HG03565 (cell line): ENCODE data around the gene FAM241A.
"Not testable (repeated sequence)": the region's sequence is repeated elsewhere in the genome, so short reads cannot be mapped to it uniquely, and the experiment has no call there.

Experiments
- ATAC-seq: cut with Tn5 transposase; IDR thresholded peaks from one replicate; pipeline ENCODE4 v1.9.1; 2021; ENCODE audit warnings: mild to moderate bottlenecking, moderate library complexity; ENCODE audit not compliant: unreplicated experiment

Gene FAM241A

DNA sequence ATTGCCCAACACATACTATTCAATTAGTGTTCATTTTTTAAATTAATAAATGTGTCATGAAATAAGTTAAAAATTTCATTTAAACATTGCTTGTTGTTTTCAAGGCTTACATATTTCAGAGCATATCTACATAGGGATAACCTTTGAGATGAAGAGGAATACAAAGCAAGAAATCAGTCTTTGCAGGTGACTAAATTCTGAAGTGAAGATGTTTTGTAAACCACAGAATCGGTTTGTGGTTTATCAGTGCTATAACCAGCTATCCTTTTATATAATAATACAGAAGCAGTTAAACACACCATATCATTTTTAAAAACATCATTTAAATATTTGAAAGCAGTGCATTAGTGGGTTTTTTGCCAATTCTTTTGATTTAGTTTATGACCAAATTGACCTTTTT lies 26.9 kb downstream of the FAM241A start:
- ATAC-seq: peak; percentile 53

DNA sequence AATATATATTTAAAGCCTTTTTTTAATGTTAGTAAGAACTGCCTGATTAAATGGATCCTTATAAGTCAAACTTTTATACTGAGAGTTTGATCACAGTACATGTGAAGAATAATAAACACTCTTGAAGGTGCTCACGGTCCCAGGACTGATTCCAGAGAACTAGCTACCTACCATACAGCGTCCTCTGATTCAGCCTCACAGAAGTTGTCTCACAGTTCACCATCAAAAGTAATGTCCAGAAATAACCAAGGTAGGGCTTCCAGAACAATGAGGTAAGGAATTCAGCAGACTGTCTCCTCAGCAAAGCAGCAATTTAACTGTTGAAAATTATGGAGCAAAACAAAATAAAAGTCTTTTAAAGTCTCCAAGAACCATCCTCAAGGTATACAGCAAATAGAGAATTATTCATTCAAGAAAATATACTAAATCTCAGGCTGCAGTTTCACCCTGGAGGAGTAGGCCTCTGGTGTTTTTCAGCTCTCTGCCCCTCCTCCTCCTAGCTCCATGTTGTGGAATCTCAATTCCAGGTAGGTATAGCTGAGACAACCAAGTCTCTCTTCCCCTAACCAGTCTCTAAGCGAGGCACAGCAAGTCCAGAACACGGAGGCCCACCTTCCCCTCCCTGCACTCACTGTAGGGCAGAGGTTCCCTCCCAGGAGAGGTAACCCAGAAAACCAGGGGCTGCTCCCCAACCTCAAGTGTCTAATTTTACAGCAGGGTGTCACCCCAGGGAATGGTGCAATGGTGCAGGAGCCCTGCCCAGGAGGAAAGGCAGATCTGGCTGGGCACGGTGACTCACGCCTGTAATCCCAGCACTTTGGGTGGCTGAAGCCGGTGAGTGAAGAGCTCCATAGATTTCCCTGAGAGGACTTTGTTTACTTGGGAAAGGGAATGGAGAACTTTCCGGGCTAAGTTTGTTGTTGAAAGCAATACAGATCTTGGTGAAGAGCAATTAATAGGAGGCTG lies 28.6 kb downstream of the FAM241A start:
- ATAC-seq: no peak

DNA sequence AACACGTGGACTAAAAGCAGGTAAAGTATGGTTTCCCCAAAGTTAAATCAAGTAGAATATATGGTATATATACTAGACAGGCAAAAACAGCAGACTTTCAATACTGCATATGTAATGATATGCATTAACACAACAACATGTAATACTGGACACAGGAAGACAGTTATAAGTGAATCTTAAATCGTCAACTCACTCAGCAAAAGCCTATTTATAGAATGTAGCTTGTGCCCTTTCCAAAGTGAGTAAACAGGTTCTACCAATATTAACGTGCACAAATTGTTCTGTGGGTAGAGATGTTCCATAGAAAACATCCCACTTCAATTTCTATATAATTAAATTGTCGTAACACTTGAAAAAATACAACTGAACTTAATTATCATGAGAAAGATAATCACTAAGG lies 30.6 kb downstream of the FAM241A start:
- ATAC-seq: no peak

DNA sequence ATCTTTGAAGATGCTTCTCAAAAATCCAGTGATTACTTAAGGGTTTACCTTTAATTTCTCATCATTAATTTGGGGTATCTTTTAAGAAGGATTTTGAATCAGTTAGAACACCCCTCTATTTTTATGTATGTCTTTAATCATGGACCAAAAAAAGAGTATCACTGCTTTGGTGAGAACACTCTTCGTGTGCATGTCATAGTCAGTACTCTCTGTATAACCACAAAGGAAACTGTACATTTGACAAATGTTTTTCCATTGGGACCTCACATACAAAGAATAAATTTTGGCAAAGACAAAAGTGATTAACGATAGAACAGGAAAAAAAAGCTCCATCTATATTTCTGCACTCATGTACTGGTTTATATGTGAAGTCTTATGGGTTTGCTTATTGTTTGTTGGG lies 31.3 kb downstream of the FAM241A start:
- ATAC-seq: peak; percentile 50

DNA sequence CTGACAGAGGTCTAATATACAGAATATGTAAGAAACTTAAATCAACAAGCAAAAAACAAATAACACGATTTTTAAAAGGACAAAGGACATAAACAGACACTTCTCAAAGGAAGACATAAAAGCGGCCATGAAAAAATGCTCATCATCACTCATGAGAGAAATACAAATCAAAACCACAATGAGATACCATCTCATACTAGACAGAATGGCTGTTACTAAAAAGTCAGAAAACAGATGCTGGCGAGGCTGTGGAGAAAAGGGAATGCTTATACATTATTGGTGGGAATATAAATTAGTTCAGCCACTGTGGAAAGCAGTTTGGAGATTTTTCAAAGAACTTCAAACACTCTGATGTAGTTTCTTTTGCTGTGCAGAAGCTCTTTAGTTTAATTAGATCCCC lies 33.5 kb downstream of the FAM241A start:
- ATAC-seq: not testable (repeated sequence)

DNA sequence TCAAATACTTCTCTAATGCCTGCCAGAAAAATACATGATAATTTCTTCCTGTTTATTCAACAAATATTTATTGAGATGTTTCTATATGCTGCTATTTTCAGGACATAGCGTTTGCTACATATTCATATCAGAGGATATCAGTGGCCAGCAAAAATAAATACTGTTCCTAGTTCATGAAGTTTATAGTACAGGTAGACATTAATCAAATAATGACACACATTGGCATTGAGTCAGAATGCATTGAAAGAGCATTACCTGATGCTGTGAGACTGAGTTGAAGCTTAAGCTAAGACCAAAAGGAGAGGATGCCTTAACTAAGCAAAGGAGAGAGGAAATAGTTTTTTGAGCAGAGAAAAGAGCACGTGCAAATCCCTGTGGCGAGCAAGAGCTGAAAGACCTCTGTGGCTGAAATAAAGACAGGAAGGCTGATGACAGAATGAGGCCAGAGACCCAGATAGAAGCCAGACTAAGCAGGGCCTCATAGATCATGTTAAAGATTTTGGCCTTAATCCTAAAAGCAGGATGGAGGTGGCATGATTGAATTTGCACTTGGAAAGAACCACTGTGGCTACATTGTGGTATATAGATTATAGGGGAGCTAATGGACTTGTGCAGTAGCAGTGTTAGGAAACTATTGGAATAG lies 36.2 kb downstream of the FAM241A start:
- ATAC-seq: no peak

DNA sequence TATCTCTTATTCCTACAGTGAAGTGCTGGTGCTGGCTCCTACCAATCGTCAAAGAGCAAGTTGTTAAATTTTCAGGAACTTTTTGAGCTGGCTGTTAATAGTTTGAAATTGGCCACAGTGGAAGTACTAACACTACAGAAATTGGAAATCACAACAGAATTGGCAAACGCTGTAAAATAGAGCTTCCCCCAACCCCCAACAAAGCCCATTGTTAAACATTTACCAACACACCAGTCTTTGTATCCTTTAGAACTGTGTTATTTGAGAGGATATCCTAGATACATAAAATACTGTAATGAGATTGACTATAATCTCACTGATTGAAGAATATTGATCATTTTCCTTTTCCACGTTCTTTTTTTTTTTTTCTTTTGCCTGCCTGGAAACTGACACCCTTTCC lies 37.4 kb downstream of the FAM241A start:
- ATAC-seq: no peak

DNA sequence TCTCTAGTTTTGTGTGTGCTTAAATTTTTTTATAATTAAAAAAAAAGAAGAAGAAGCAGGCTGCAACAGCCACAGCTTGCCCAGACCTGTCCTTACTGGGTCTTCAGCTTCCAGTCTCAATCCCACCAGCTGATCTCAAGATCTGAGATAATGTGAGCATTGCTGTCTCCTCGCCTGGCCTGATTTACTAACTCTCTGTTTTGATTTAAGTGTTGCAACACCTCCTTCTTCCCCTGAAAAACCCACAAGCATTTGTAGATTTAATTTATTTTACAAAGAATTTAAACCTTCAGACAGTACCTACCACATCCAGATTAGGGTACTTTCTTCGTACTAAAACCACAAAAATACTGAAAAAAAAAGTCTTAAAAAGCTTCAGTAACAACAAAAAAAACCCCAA lies 38.0 kb downstream of the FAM241A start:
- ATAC-seq: no peak

DNA sequence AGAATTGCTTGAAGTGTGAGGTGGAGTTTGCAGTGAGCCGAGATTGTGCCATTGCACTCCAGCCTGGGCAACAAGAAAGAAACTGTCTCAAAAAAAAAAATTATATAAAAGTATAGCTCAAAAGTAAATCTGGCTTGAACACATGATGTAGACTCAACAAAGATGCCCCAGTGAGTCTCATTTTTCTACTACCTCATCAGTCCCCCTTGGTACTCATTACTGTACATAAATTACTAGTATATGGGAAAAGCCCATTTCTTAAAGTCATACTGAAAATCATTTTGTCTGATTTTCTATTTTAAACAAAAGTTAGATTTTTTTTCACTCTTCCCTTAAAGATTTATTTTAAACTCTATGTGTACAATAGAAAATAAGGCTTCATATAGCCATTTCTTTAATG lies 39.2 kb downstream of the FAM241A start:
- no peak for ATAC-seq

DNA sequence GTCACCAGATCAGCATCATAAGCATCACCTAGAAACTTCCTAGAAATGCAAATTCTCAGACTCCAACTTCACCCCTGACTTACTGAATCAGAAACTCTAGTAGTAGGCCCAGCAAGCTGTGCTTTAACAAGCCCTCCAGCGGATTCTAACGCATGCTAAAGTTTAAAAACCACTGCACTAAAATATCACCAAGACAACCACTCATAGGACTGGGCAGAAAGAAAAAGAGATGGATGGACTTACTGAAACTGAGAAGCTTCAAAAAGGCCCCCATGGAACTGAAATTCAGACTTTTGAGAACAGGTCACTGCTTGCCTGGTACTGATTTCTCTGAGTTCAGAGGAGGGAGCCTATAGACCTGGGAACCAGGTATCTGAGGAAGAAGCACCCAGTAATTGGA lies 40.1 kb downstream of the FAM241A start:
- peak; percentile 62 for ATAC-seq

DNA sequence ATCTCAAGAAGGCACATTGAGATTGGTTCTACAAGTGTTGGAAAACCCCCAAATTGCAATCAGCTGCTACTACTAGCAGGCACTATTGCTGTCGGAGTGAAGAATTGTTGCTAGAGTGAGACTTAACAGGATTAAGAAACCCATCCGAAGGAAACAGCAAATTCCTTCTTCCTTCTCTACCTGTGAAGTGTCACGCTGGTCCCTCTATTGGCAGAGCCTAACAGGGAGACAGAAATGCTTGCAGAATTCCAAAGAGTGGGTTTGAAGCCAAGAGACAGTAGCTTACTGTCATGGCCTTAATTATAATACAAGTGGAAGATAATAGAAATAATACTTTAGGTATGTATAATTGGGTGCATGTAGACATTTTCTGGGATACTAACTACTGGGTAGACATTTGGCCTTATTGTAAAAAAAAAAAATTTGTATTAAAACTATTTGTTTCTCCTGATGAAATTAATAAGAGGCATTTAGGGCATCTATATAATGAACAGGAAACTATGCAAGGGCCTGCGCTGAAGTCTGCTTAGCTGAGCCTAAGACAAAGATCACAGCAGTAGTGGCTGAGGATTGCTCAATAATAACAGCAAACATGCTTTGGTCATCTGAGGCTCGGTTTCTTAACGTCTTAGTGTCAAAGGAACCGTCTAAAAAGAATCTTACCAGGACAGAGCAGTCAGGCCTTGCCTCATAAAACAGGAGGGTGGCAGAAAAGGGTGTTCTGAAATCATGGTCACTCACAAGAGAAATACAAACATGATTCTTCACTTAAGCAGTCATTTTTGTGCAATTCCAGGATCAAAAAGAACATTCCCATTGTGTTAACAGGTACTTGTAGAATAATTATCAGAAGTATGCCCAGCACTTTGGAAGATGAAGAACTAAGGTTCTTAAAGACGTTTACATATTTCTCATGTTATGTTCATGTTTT lies 40.8 kb downstream of the FAM241A start:
- ATAC-seq: no peak

DNA sequence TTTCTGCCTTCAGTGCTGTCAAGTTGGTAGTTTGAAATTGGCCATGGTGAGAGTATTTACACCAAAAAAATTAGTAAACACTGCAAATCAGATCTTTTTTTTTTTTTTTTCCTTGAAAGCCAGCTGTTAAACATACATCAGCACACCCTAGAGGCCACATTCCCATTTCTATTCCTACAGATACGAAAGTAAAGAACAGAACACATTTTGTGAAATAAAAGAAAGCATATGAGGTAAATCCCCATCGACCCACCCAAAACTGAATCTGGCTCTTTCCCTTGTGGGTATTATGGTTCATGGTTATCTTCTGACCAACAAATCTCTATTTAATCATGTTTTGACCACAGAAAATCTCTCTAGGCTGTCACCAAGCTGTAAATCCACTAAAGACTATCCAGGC lies 44.5 kb downstream of the FAM241A start:
- no peak for ATAC-seq

DNA sequence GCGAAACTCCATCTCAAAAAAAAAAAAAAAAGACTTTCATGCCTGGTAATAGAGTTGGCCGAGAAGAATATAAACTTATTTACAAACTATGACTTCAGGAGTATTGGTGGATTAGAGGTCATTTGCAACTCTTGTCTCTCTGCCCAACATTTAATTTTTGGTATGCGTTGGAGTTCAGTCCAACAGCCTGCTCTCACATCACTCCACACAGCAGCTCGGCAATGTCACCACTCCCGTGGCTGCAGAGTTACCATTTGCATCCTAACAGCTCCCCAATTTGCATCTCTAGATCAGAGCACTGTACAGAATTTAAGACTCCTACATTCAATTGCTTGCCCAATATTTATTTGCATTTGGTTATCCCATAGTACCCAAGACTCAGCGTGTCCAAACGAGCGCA lies 45.4 kb downstream of the FAM241A start:
- no peak for ATAC-seq

DNA sequence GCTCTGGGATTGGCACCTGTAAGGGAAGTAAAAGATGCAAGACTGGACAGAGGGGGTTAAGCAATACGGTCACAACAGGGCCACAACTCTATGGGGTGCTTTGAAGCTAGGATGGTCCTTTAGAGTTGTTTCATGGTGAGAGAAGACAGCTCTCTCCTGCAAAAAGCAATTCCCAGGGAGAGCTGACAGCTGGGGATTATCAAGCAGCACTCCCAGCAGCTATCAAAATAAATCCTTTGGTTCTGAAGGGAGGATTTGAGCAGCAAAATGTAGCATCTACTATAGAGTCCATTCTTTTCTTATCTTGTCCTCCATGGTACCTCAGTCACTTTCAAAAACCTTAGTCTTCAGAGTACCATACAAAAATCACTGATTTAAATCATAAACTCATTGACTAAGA lies 51.2 kb downstream of the FAM241A start:
- no peak for ATAC-seq

DNA sequence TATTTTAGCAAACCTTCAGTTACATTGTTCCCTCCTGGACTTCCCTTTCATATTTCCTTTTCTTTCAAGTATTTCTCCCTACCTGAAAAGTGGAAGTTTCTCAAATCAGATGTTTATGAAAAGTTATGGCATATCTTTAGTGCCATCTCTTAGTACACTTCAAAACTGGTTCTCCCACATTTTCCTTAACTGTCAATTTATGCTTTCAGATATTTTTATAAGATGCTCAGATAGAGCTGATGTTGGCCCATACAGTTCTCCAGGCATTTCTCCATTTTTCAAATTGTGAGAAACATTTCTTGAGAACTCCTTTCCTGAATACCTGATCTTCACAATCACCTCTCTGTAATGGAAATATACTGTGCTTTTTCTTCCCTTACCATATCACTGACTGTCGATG lies 53.8 kb downstream of the FAM241A start:
- ATAC-seq: peak; percentile 7

DNA sequence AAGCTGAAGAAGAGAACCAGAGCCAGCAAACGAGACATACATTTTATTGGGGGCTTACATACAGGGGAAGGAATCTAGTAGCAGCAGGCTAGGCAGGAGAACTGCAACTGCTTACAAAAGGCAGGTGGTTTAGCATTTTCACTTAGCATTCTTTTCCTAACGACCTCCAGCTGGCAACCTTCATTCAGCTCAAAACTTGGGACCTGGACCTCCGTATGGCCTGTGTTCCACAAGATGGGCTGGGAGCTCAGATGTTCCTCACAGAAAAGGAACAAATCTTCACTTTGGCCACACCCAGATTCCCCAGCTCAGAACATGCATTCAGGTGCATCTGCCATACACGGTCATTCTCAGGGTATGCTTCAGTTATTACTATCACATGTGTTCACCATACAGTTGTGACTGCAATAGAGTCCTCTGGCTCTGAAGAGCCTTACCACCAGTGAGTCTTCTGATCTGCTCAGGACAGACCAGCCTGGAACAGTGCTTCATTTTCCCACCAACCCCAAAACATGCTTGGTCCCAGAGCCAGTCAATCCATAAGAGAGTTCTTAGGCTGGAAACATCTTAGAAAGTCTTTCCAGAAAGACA lies 56.8 kb downstream of the FAM241A start:
- ATAC-seq: no peak

DNA sequence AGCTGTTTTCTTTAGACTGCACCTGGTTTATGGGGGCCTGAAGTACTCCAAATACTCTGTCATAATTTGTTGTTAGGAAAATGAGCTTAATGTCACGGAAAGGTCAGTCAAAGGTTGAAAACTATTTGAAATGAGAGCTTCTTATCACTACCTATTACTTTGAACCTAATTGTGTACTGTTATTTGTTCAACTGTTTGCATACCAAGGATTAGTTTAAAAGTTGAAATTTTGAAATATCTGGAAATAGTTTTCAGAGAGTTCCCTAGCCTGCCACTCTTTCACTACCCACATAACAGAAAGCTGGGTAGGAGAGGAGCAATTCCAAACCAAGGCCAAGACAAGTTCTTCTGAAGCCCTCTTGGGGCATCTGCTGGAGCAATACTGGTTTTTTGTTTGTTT lies 58.3 kb downstream of the FAM241A start:
- no peak for ATAC-seq

DNA sequence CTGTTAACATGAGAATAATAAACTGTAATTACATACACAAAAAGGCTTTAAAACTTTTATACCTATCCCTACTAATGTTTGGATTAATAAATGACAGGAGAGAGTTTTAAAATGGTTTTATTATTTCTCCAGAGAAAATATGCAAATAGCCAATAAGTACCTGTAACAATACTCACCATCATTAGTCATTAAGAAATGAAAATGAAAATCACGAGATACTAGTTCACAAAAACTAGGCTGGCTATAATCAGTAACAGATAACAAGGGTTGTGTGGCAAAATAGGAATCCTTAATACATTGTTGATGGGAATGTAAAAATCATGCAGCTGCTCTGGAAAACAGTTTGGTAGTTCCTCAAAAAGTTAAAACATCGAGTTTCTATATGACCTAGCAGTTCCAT lies 61.2 kb downstream of the FAM241A start:
- no peak for ATAC-seq

DNA sequence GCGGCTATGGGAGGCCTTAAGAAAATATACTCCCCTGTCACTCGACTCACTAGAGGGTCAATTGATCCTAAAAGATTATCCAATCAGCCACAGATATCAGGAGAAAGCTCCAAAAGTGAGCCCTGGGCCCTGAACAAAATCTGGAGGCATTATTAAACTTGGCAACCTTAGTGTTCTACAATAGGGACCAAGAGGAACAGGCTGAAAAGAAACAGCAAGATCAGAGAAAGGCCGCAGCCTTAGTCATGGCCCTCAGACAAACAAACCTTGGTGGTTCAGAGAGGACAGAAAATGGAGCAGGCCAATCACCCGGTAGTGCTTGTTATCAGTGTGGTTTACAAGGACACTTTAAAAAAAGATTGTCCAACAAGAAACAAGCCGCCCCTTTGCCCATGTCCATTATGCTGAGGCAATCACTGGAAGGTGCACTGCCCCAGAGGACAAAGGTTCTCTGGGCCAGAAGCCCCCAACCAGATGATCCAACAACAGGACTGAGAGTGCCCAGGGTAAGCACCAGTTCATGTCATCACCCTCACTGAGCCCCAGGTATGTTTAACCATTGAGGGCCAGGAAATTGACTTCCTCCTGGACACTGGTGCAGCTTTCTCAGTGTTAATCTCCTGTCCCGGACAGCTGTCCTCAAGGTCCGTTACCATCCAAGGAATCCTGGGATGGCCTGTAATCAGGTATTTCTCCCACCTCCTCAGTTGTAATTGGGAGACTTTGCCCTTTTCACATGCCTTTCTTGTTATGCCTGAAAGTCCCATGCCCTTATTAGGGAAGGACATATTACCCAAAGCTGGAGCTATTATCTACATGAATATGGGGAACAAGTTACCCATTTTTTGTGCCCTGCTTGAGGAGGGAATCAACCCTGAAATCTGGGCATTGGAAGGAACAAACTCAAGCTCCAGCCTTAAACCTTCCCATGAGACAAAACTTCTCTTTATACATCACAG lies 63.2 kb downstream of the FAM241A start:
- not testable (repeated sequence) for ATAC-seq

DNA sequence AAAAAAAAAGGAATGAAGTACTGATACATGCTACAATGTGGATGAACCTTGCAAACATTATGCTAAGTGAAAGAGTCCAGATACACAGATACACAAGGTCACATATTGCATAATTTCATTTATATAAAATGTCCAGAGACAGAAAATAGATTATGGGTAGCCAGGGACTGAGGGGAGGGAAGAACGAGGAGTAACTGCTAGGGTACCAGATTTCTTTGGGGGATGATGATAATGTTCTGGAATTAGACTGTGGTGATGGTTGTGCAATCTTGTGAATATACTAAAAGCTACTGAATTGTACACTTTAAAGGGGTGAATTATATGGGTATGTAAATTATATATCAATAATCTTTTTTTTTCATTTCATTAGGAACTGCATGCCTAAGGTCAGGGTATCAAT lies 65.5 kb downstream of the FAM241A start:
- ATAC-seq: no peak
